Measurements from ENCODE around the gene HBD.

Gene HBD

GRCh38 chr11:5277807-5278382 lies 43.6 kb upstream of the HBD start:
- no peak for TF ChIP-seq CTCF (IDR thresholded peaks at IDR 0.05)

GRCh38 chr11:5276697-5277096 lies 42.4 kb upstream of the HBD start:
- no peak for TF ChIP-seq CTCF (IDR thresholded peaks at IDR 0.05)

DNA sequence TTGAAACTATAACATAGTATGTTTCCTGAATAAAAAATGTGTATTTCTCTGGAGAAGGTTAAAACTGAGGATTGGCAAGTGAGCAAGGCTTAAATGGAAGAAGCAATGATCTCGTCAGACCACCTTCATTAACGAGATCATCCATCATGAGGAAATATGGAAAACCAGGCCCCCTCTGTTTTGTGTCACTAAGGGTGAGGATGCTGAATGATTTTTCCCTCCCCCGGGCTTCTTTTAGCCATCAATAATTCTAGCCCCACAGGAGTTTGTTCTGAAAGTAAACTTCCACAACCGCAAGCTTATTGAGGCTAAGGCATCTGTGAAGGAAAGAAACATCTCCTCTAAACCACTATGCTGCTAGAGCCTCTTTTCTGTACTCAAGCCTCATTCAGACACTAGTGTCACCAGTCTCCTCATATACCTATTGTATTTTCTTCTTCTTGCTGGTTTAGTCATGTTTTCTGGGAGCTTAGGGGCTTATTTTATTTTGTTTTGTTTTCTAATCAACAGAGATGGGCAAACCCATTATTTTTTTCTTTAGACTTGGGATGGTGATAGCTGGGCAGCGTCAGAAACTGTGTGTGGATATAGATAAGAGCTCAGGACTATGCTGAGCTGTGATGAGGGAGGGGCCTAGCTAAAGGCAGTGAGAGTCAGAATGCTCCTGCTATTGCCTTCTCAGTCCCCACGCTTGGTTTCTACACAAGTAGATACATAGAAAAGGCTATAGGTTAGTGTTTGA lies 41.3 kb upstream of the HBD start:
- no peak for TF ChIP-seq CTCF (IDR thresholded peaks at IDR 0.05)

GRCh38 chr11:5274395-5274794 lies 40.1 kb upstream of the HBD start:
- no peak for TF ChIP-seq CTCF (IDR thresholded peaks at IDR 0.05)

GRCh38 chr11:5272395-5273017 lies 38.2 kb upstream of the HBD start:
- no peak for TF ChIP-seq CTCF (IDR thresholded peaks at IDR 0.05)

GRCh38 chr11:5269715-5270147 lies 35.4 kb upstream of the HBD start, which contains the start of gene HBE1:
Gene HBE1 (minus strand): TSS chr11:5269945. CDS start chr11:5269890, 55 bp downstream.
- no peak for TF ChIP-seq CTCF (IDR thresholded peaks at IDR 0.05)

- no peak for TF ChIP-seq CTCF (IDR thresholded peaks at IDR 0.05)
Observed at GRCh38 chr11:5267033-5267563, 32.8 kb upstream of the HBD start.
